Smooth muscle cell (in vitro differentiated cells): ENCODE measurements around the gene HS3ST1. TPM values are rescaled to one million over a fixed set of nuclear protein-coding genes. Genes with fewer than 3 reads are reported as not detected.
A peak's percentile ranks its signal among the peaks of the same experiment; 100 is the strongest.

ENCODE experiments used
- DNase-seq: peaks from one replicate; lab custom pipeline; 2025; ENCODE audit not compliant: unreplicated experiment; lab: John Stamatoyannopoulos, UW
- H2AFZ ChIP-seq: fragments of 200-600 bp; sonication (generic); 2 replicates; pipeline ENCODE4 v1.6.0; 2016; ENCODE audit warnings: antibody characterized with exemption, low read depth, mild to moderate bottlenecking
- H3F3A ChIP-seq: fragments of 200-600 bp; sonication (generic); 2 replicates; pipeline ENCODE4 v1.6.0; 2017; ENCODE audit warnings: antibody characterized with exemption, low read depth
- H3K27ac ChIP-seq: fragments of 200-600 bp; sonication (generic); 2 replicates; pipeline ENCODE4 v1.5.1; 2016; ENCODE audit warnings: low read depth, mild to moderate bottlenecking
- H3K27me3 ChIP-seq: fragments of 200-600 bp; sonication (generic); 2 replicates; pipeline ENCODE4 v1.6.1; 2016; ENCODE audit warnings: low read depth, mild to moderate bottlenecking
- H3K36me3 ChIP-seq: fragments of 200-600 bp; sonication (generic); 2 replicates; pipeline ENCODE4 v1.5.1; 2016; ENCODE audit warnings: low read depth
- H3K4me1 ChIP-seq: fragments of 200-600 bp; sonication (generic); 2 replicates; pipeline ENCODE4 v1.5.1; 2016; ENCODE audit warnings: low read depth
- H3K4me2 ChIP-seq: fragments of 200-600 bp; sonication (generic); 2 replicates; pipeline ENCODE4 v1.6.0; 2016; ENCODE audit warnings: mild to moderate bottlenecking
- H3K4me3 ChIP-seq: fragments of 200-600 bp; sonication (generic); 2 replicates; pipeline ENCODE4 v1.5.1; 2016; ENCODE audit warnings: mild to moderate bottlenecking
- H3K79me2 ChIP-seq: fragments of 200-600 bp; sonication (generic); 2 replicates; pipeline ENCODE4 v1.6.0; 2016; ENCODE audit warnings: low read depth, mild to moderate bottlenecking
- H3K9ac ChIP-seq: fragments of 200-600 bp; sonication (generic); 2 replicates; pipeline ENCODE4 v1.6.0; 2016; ENCODE audit warnings: low read depth
- H3K9me3 ChIP-seq: fragments of 200-600 bp; sonication (generic); replicated peaks from 2 replicates; pipeline ENCODE4 v1.5.1; 2016; ENCODE audit warnings: low read depth
- H4K20me1 ChIP-seq: fragments of 200-600 bp; sonication (generic); 2 replicates; pipeline ENCODE4 v1.6.0; 2016; ENCODE audit warnings: low read depth
- CTCF ChIP-seq: fragments of 200-600 bp; sonication (generic); IDR thresholded peaks from 2 replicates; pipeline ENCODE4 v1.5.1; 2017; ENCODE audit warnings: borderline replicate concordance, mild to moderate bottlenecking, antibody characterized with exemption; ENCODE audit not compliant: insufficient read depth, poor library complexity, severe bottlenecking
- WGBS: methylation state at CpG from one replicate; pipeline ENCODE4 v1.1.7; 2016; ENCODE audit warnings: low lambda C conversion rate; 5-methylcytosine and 5-hydroxymethylcytosine counted together
- polyA plus RNA-seq: library from polyadenylated mRNA; unstranded; fragments of >200 nt; fragmentation: Nextera tagmentation; extraction: Ambion mirVana; gene quantifications from 2 replicates; pipeline ENCODE4 v1.2.1, GENCODE V29; 2016
- total RNA-seq: library from RNA; depleted of rRNA; stranded (reverse); fragments of >200 nt; gene quantifications from 2 replicates; pipeline ENCODE4 v1.2.3, GENCODE V29; 2014

The HS3ST1 gene
- total RNA-seq: 0.22 and 0.31 TPM in 2 replicates
- 0.65 and 3.1 TPM in 2 replicates for polyA plus RNA-seq

GRCh38 chr4:11428231-11428898 lies at the start of gene HS3ST1:
Gene HS3ST1 (minus strand): TSS chr4:11428894. CDS start chr4:11400005, 28,889 bp downstream.
- Histone ChIP-seq H2AFZ (peak within 1 kb of the TSS; percentile 75), H4K20me1 (no peaks in the 10 kb centered on the region), H3K4me2 (peak within 1 kb of the TSS; percentile 87), H3K27me3 (no peaks in the 10 kb centered on the region), H3K4me3 (peak within 1 kb of the TSS; percentile 67), H3K36me3 (no peaks in the 10 kb centered on the region), H3K9me3 (no peaks in the 10 kb centered on the region), H3F3A (no peaks in the 10 kb centered on the region), H3K4me1 (peaks cover 12% of the 10 kb centered on the region), H3K27ac (no peak within 1 kb of the TSS), H3K9ac (no peak within 1 kb of the TSS), H3K79me2 (no peaks in the 10 kb centered on the region)
- TF ChIP-seq CTCF: no peak
- WGBS: 2% methylated on average over 40 of the region's 43 CpGs
- DNase-seq: no peak

- H3K9ac ChIP-seq: no peak overlapping the region
- WGBS: 44% methylated on average over 2 of the region's 2 CpGs
- no peak overlapping the region for H3K27ac ChIP-seq
- H3K4me3 ChIP-seq: no peak overlapping the region
- H3K27me3 ChIP-seq: no peaks in the 10 kb centered on the region
- no peaks in the 10 kb centered on the region for H3K4me1 ChIP-seq
- no peak for TF ChIP-seq CTCF
- H2AFZ ChIP-seq: no peak overlapping the region
- H3K4me2 ChIP-seq: no peak overlapping the region
- H3K79me2 ChIP-seq: no peaks in the 10 kb centered on the region
- H3F3A ChIP-seq: no peaks in the 10 kb centered on the region
- DNase-seq: no peak
- no peaks in the 10 kb centered on the region for H3K36me3 ChIP-seq
- H3K9me3 ChIP-seq: no peaks in the 10 kb centered on the region
- H4K20me1 ChIP-seq: no peaks in the 10 kb centered on the region
Measured at GRCh38 chr4:11475871-11476270, 47.2 kb upstream of the HS3ST1 start.

- H3K4me1 ChIP-seq: peaks cover 3% of the 10 kb centered on the region
- H3F3A ChIP-seq: no peaks in the 10 kb centered on the region
- H3K27me3 ChIP-seq: peaks cover 4% of the 10 kb centered on the region
- H3K4me3 ChIP-seq: no peak overlapping the region
- H3K4me2 ChIP-seq: no peak overlapping the region
- H4K20me1 ChIP-seq: no peaks in the 10 kb centered on the region
- no peaks in the 10 kb centered on the region for H3K36me3 ChIP-seq
- no peak overlapping the region for H3K27ac ChIP-seq
- 79% methylated on average over 1 of the region's 1 CpG for WGBS
- no peaks in the 10 kb centered on the region for H3K79me2 ChIP-seq
- no peak overlapping the region for H3K9ac ChIP-seq
- H2AFZ ChIP-seq: no peak overlapping the region
- no peak for TF ChIP-seq CTCF
- H3K9me3 ChIP-seq: no peaks in the 10 kb centered on the region
- no peak for DNase-seq
Measured at GRCh38 chr4:11474146-11474545, 45.5 kb upstream of the HS3ST1 start.

- no peak overlapping the region for H3K27ac ChIP-seq
- H3K4me3 ChIP-seq: no peak overlapping the region
- H3F3A ChIP-seq: no peaks in the 10 kb centered on the region
- no peak for TF ChIP-seq CTCF
- no peaks in the 10 kb centered on the region for H4K20me1 ChIP-seq
- DNase-seq: no peak
- H3K79me2 ChIP-seq: no peaks in the 10 kb centered on the region
- WGBS: 90% methylated on average over 3 of the region's 3 CpGs
- H3K4me2 ChIP-seq: no peak overlapping the region
- no peak overlapping the region for H2AFZ ChIP-seq
- H3K36me3 ChIP-seq: no peaks in the 10 kb centered on the region
- H3K9ac ChIP-seq: no peak overlapping the region
- H3K4me1 ChIP-seq: peaks cover 3% of the 10 kb centered on the region
- no peaks in the 10 kb centered on the region for H3K9me3 ChIP-seq
- peaks cover 4% of the 10 kb centered on the region for H3K27me3 ChIP-seq
Measured at GRCh38 chr4:11472535-11472934, 43.8 kb upstream of the HS3ST1 start.
